ENCODE measurements around the gene CMTM4.
"Not testable (repeated sequence)": the region's sequence is repeated elsewhere in the genome, so short reads cannot be mapped to it uniquely, and the experiment has no call there.

- TF ChIP-seq, protein P1, sequence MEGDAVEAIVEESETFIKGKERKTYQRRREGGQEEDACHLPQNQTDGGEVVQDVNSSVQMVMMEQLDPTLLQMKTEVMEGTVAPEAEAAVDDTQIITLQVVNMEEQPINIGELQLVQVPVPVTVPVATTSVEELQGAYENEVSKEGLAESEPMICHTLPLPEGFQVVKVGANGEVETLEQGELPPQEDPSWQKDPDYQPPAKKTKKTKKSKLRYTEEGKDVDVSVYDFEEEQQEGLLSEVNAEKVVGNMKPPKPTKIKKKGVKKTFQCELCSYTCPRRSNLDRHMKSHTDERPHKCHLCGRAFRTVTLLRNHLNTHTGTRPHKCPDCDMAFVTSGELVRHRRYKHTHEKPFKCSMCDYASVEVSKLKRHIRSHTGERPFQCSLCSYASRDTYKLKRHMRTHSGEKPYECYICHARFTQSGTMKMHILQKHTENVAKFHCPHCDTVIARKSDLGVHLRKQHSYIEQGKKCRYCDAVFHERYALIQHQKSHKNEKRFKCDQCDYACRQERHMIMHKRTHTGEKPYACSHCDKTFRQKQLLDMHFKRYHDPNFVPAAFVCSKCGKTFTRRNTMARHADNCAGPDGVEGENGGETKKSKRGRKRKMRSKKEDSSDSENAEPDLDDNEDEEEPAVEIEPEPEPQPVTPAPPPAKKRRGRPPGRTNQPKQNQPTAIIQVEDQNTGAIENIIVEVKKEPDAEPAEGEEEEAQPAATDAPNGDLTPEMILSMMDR (IDR thresholded peaks at IDR 0.05) = not testable (repeated sequence)
- TF ChIP-seq EZH2 (IDR thresholded peaks at IDR 0.05; ENCODE audit: borderline replicate concordance, insufficient read depth, low read depth, low read length, poor library complexity, severe bottlenecking) = not testable (repeated sequence)
These were observed 65.0 kb downstream of the CMTM4 start for GRCh38 chr16:66631558-66631957.

Data from B cell (primary cell).